Activated CD8-positive, alpha-beta T cell treated with anti-CD3 and anti-CD28 coated beads for 36 hours (primary cell): ENCODE measurements around the gene RFLNA. TPM values are rescaled to one million over a fixed set of nuclear protein-coding genes. Genes with fewer than 3 reads are reported as not detected.

ENCODE experiments used
- ATAC-seq: fragments of 200-7000 bp; cut with Tn5 transposase; one replicate; pipeline ENCODE4 v1.10.0; 2021; ENCODE audit warnings: mild to moderate bottlenecking, moderate library complexity
- CTCF ChIA-PET: fragments of 350-600 bp; sonication (Branson Sonifier 250); formaldehyde crosslinking; loops from one replicate; lab custom pipeline; 2021; ENCODE audit warnings: antibody characterized with exemption; lab: Charles Lee
- POLR2A ChIA-PET: fragments of 350-600 bp; sonication (Branson Sonifier 250); formaldehyde crosslinking; loops from one replicate; lab custom pipeline; 2021; ENCODE audit warnings: antibody characterized with exemption; lab: Charles Lee
- DNase-seq: peaks from one replicate; pipeline ENCODE4 v3.0.0-alpha.2; 2020
- H3K27ac Mint-ChIP-seq: one replicate; pipeline ENCODE4 v1.8.0; 2021; ENCODE audit warnings: mild to moderate bottlenecking, mixed read lengths
- H3K27me3 Mint-ChIP-seq: one replicate; pipeline ENCODE4 v1.8.0; 2021; ENCODE audit warnings: mixed read lengths
- H3K36me3 Mint-ChIP-seq: one replicate; pipeline ENCODE4 v1.8.0; 2021; ENCODE audit warnings: low read depth, mixed read lengths
- H3K4me1 Mint-ChIP-seq: one replicate; pipeline ENCODE4 v1.8.0; 2021; ENCODE audit warnings: low read depth, mixed read lengths
- H3K4me3 Mint-ChIP-seq: one replicate; pipeline ENCODE4 v1.8.0; 2021; ENCODE audit warnings: mild to moderate bottlenecking, moderate library complexity, mixed read lengths
- H3K9me3 Mint-ChIP-seq: one replicate; pipeline ENCODE4 v1.8.0; 2021; ENCODE audit warnings: mixed read lengths
- intact Hi-C: fragments of 100-400 bp; cut with micrococcal nuclease; formaldehyde crosslinking; loops from one replicate; pipeline ENCODE4 v1.10.0; 2022
- total RNA-seq, 2 experiments: library from RNA; stranded (reverse); gene quantifications; one replicate each; pipeline ENCODE4 v1.2.3, GENCODE V29; 2021
- TF ChIP-seq, protein P1 (sequence below): fragments of 200-600 bp; IDR thresholded peaks from one replicate; pipeline ENCODE4 v1.8.0; 2022; ENCODE audit warnings: antibody characterized with exemption, mild to moderate bottlenecking

Gene RFLNA
- total RNA-seq, 2 experiments from 2014 or later, result not detected

GRCh38 chr12:124344526-124344925 is 49.6 kb downstream of the RFLNA start:
- Mint-ChIP-seq H3K4me3 (no peak overlapping the region), H3K27me3 (no peaks in the 10 kb centered on the region), H3K4me1 (no peaks in the 10 kb centered on the region), H3K27ac (no peak overlapping the region), H3K9me3 (no peaks in the 10 kb centered on the region), H3K36me3 (peaks cover 33% of the 10 kb centered on the region)
- intact Hi-C loops, result loop anchor here (10.0 kb wide), 1 partner anchor 420 kb away; no protein-coding TSS in a partner anchor
- TF ChIP-seq, protein P1, sequence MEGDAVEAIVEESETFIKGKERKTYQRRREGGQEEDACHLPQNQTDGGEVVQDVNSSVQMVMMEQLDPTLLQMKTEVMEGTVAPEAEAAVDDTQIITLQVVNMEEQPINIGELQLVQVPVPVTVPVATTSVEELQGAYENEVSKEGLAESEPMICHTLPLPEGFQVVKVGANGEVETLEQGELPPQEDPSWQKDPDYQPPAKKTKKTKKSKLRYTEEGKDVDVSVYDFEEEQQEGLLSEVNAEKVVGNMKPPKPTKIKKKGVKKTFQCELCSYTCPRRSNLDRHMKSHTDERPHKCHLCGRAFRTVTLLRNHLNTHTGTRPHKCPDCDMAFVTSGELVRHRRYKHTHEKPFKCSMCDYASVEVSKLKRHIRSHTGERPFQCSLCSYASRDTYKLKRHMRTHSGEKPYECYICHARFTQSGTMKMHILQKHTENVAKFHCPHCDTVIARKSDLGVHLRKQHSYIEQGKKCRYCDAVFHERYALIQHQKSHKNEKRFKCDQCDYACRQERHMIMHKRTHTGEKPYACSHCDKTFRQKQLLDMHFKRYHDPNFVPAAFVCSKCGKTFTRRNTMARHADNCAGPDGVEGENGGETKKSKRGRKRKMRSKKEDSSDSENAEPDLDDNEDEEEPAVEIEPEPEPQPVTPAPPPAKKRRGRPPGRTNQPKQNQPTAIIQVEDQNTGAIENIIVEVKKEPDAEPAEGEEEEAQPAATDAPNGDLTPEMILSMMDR, result no peak
- CTCF ChIA-PET, result interaction anchor here (0.7 kb wide), 1 partner anchor 16 kb away, joined by 3 read pairs; no protein-coding TSS in a partner anchor
- ATAC-seq, result no peak
- DNase-seq, result no peak
- POLR2A ChIA-PET, result no interaction called here

GRCh38 chr12:124345795-124346194 is 50.9 kb downstream of the RFLNA start:
- intact Hi-C loops, result loop anchor here (10.0 kb wide), 1 partner anchor 419 kb away; no protein-coding TSS in a partner anchor
- Mint-ChIP-seq H3K36me3 (peaks cover 30% of the 10 kb centered on the region), H3K27me3 (no peaks in the 10 kb centered on the region), H3K4me3 (no peak overlapping the region), H3K4me1 (no peaks in the 10 kb centered on the region), H3K27ac (no peak overlapping the region), H3K9me3 (no peaks in the 10 kb centered on the region)
- ATAC-seq, result no peak
- CTCF ChIA-PET, result interaction anchor here (0.7 to 1.9 kb wide), 3 partner anchors 11 to 425 kb away, joined by 3 to 8 read pairs (median 3); no protein-coding TSS in a partner anchor
- TF ChIP-seq, protein P1, result no peak
- POLR2A ChIA-PET, result no interaction called here
- DNase-seq, result no peak

DNA sequence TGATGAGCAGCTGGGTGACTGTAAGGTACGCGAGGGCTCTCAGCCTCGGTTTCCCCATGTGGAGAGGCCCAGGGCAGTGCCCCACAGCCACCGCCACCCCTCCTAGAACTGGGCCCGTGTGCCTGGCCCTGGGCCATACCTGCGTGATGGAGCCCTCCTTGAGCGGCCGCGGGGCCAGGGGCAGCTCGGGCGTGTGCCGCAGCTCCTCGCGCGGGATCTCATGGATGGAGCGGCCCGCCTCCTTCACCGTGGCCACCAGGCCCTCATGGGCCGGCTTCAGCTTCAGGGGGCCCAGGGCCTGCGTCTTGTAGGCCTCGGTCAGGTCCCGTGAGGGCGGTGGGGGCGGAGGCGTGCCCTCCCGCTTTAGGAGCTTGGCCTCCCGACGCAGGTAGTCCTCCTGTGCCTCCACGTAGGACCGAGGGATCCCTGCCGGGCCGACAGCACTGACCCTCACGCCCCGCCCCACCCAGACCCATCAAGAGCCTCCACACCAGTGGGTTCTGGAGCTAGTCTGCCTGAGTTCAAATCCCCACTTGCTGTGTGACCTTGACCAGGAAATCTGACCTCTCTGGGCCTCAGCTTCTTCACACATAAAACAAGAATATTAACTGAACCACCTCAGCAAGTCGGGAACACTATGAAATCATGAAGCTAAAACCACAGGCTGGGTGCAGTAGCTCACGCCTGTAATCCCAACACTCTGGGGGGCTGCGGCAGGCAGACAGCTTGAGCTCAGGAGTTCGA is 51.7 kb downstream of the RFLNA start:
- ATAC-seq (no peak), DNase-seq (no peak)
- H3K4me1 Mint-ChIP-seq, result no peaks in the 10 kb centered on the region
- H3K27me3 Mint-ChIP-seq, result no peaks in the 10 kb centered on the region
- peaks cover 27% of the 10 kb centered on the region for H3K36me3 Mint-ChIP-seq
- ChIA-PET CTCF (interaction anchor here (0.8 to 1.9 kb wide), 4 partner anchors 10 to 425 kb away, joined by 3 to 8 read pairs (median 4); no protein-coding TSS in a partner anchor), POLR2A (interaction anchor here (0.6 kb wide), 1 partner anchor 415 kb away, joined by 3 read pairs; no protein-coding TSS in a partner anchor)
- H3K27ac Mint-ChIP-seq, result no peak overlapping the region
- no peak overlapping the region for H3K4me3 Mint-ChIP-seq
- TF ChIP-seq, protein P1, result no peak
- no peaks in the 10 kb centered on the region for H3K9me3 Mint-ChIP-seq
- intact Hi-C loops, result loop anchor here (10.0 kb wide), 1 partner anchor 418 kb away; no protein-coding TSS in a partner anchor

DNA sequence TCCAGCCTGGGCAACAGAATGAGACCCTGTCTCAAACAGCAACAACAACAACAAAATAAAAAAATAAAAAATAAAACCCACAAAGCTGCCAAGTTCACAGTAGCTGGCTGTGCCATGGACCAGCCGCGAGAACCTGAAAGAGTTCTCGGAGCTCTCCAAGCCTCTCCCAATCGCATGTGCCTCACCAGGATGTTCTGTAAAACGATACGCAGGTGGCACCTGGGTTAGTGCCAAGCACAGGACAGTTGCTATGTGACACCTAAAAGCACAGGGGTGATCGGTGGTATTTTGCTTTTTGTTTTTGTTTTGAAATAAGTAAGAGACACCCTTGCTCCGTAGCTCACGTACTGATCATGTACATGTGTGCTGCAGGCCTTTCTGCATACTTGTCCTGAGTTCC is 52.4 kb downstream of the RFLNA start:
- ATAC-seq (no peak), DNase-seq (no peak)
- Mint-ChIP-seq H3K4me3 (no peak overlapping the region), H3K36me3 (peaks cover 27% of the 10 kb centered on the region), H3K27ac (no peak overlapping the region), H3K4me1 (no peaks in the 10 kb centered on the region), H3K27me3 (no peaks in the 10 kb centered on the region), H3K9me3 (no peaks in the 10 kb centered on the region)
- intact Hi-C loops, result loop anchor here (10.0 kb wide), 1 partner anchor 417 kb away; no protein-coding TSS in a partner anchor
- TF ChIP-seq, protein P1, result no peak
- POLR2A ChIA-PET, result no interaction called here
- CTCF ChIA-PET, result interaction anchor here (0.8 to 1.9 kb wide), 3 partner anchors 9 to 424 kb away, joined by 4 to 8 read pairs (median 4); no protein-coding TSS in a partner anchor
